ENCODE data around the gene CHST2.

The CHST2 gene

DNA sequence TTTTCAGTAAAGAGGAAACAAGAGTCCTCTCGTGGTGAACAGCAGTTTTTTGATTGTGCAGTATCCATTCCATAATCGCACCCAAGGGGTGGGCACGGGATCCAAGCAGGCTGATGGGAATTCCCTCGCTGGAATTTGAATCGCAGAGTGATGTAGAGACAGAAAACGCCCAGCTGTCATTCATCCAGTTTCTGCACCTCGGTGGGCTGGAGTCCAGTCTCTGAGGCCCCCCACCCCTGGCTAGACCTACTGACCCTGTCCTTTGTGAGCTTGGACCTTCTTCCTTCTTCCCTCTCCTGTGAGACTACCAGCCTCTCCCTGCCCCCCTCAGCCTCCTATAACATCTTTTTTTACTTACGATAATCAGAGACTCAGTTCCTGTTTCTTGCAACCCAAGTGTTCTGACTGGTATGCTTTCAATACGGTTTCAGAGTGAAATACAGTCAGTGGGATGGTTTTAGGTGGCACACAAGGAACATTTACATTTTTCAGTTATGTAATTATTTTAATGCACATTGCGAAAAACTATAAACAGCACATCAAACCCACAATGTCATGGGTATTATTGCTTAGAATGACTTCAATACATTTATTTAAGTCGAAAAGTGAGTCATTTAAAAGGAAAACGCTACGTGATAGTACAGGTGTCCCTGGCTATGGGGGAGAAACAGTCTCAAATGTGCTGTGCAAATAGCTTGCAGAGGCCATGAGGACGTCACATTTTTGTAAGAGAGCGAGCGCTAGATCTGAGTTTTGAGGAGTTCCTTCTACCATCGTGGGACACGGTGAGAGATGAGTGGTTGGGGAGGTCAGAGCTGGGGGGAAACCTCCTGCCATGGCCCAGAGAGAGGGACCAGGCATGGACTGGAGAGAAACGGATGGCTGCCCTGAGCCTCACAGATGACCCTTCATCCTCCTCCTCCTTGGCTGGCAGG, 37.5 kb upstream of the CHST2 start:
- Histone ChIP-seq H3K27me3 (ENCODE audit: control insufficient read depth, low read length) (no peaks in the 10 kb centered on the region), H3K4me3 (ENCODE audit: low read length) (peak overlapping the region; percentile 26), H3F3A (ENCODE audit: control insufficient read depth, insufficient read depth) (no peaks in the 10 kb centered on the region), H3K27ac (ENCODE audit: low read depth, low read length) (0 out of 2 replicates have a peak overlapping the region, but pooled peaks have one; percentile 11), H3K4me2 (ENCODE audit: low read length) (peak overlapping the region; percentile 45), H3K9me3 (ENCODE audit: control insufficient read depth, insufficient read depth, low read length) (no peaks in the 10 kb centered on the region), H3K36me3 (ENCODE audit: control insufficient read depth, low read length) (no peaks in the 10 kb centered on the region), H3K9me2 (replicated peaks; ENCODE audit: control insufficient read depth, low read length) (no peaks in the 10 kb centered on the region), H3K79me2 (ENCODE audit: control insufficient read depth, low read length) (no peaks in the 10 kb centered on the region), H3K4me1 (ENCODE audit: control insufficient read depth, low read length) (peaks cover 33% of the 10 kb centered on the region), H4K20me1 (ENCODE audit: control insufficient read depth, insufficient read depth, low read depth, low read length) (no peaks in the 10 kb centered on the region)
- TF ChIP-seq, protein P1, sequence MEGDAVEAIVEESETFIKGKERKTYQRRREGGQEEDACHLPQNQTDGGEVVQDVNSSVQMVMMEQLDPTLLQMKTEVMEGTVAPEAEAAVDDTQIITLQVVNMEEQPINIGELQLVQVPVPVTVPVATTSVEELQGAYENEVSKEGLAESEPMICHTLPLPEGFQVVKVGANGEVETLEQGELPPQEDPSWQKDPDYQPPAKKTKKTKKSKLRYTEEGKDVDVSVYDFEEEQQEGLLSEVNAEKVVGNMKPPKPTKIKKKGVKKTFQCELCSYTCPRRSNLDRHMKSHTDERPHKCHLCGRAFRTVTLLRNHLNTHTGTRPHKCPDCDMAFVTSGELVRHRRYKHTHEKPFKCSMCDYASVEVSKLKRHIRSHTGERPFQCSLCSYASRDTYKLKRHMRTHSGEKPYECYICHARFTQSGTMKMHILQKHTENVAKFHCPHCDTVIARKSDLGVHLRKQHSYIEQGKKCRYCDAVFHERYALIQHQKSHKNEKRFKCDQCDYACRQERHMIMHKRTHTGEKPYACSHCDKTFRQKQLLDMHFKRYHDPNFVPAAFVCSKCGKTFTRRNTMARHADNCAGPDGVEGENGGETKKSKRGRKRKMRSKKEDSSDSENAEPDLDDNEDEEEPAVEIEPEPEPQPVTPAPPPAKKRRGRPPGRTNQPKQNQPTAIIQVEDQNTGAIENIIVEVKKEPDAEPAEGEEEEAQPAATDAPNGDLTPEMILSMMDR (IDR thresholded peaks at IDR 0.05; ENCODE audit: low read depth, low read length, poor library complexity, severe bottlenecking): no peak
- no peak for TF ChIP-seq EZH2phosphoT487 (IDR thresholded peaks at IDR 0.05; ENCODE audit: borderline replicate concordance, low read length)

DNA sequence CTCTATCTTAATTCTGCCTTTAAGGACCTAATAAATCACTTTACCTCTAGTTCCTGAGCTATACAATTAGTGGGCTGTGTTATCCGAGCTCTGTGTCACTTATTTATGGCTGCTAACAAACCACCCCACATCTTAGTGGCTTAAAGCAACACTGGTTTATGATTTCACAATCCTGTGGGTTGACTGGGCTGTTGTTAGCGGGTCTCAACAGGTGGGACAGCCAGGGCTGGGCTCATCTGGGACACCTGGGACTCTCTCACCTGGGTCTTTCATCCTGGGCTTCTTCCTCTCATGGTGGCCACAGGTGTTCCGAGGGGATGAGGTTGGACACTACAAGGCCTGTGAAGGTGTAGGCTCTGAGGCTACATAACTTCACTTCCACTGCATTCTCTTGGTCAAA, 35.8 kb upstream of the CHST2 start:
- Histone ChIP-seq H3K9me3 (ENCODE audit: control insufficient read depth, insufficient read depth, low read length) (no peaks in the 10 kb centered on the region), H3K4me2 (ENCODE audit: low read length) (no peak overlapping the region), H3K4me3 (ENCODE audit: low read length) (no peak overlapping the region), H3K27me3 (ENCODE audit: control insufficient read depth, low read length) (no peaks in the 10 kb centered on the region), H3K9me2 (replicated peaks; ENCODE audit: control insufficient read depth, low read length) (no peaks in the 10 kb centered on the region), H3K4me1 (ENCODE audit: control insufficient read depth, low read length) (peaks cover 33% of the 10 kb centered on the region), H3K79me2 (ENCODE audit: control insufficient read depth, low read length) (no peaks in the 10 kb centered on the region), H3K36me3 (ENCODE audit: control insufficient read depth, low read length) (no peaks in the 10 kb centered on the region), H3K27ac (ENCODE audit: low read depth, low read length) (no peak overlapping the region), H4K20me1 (ENCODE audit: control insufficient read depth, insufficient read depth, low read depth, low read length) (no peaks in the 10 kb centered on the region), H3F3A (ENCODE audit: control insufficient read depth, insufficient read depth) (no peaks in the 10 kb centered on the region)
- TF ChIP-seq EZH2phosphoT487 (IDR thresholded peaks at IDR 0.05; ENCODE audit: borderline replicate concordance, low read length): no peak
- TF ChIP-seq, protein P1 (IDR thresholded peaks at IDR 0.05; ENCODE audit: low read depth, low read length, poor library complexity, severe bottlenecking): no peak

DNA sequence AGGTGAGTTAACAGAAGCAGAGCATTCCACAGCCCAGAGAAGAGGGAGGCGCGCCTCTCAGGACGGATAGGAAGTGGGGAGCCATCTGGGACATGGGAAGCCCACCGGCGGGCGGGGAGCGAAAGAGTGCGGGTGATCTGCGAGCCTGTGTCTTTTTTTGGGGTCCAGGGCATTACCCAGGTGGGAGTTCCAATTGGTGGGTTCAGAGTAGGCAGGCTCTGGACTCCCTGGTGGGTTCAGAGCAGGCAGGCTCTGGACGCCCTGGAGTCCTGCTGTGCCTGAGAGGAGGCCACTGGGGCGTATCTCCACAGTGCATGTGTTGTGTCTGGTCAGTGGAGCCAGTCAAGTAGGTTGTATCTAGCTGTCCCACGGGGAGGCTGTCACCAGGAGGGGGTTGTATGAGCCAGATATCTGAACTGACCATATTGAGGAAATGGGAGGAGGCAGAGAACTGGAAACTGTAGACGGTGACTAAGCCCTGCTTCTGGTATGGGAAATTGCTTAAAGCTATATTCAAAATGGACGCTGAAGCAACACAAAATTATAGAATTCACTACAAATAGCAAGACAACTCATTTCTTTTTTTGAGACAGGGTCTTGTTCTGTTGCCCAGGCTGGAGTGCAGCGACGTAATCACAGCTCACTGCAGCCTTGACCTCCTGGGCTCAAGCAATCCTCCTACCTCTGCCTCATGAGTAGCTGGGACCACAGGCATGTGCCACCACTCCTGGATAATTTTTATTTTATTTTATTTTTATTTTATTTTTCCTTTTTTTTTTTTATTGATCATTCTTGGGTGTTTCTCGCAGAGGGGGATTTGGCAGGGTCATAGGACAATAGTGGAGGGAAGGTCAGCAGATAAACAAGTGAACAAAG, 34.5 kb upstream of the CHST2 start:
- Histone ChIP-seq H3K27ac (ENCODE audit: low read depth, low read length) (no peak overlapping the region), H3F3A (ENCODE audit: control insufficient read depth, insufficient read depth) (no peaks in the 10 kb centered on the region), H3K4me2 (ENCODE audit: low read length) (no peak overlapping the region), H3K36me3 (ENCODE audit: control insufficient read depth, low read length) (no peaks in the 10 kb centered on the region), H3K9me2 (replicated peaks; ENCODE audit: control insufficient read depth, low read length) (no peaks in the 10 kb centered on the region), H3K27me3 (ENCODE audit: control insufficient read depth, low read length) (no peaks in the 10 kb centered on the region), H3K79me2 (ENCODE audit: control insufficient read depth, low read length) (no peaks in the 10 kb centered on the region), H3K4me1 (ENCODE audit: control insufficient read depth, low read length) (peaks cover 33% of the 10 kb centered on the region), H4K20me1 (ENCODE audit: control insufficient read depth, insufficient read depth, low read depth, low read length) (no peaks in the 10 kb centered on the region), H3K9me3 (ENCODE audit: control insufficient read depth, insufficient read depth, low read length) (no peaks in the 10 kb centered on the region), H3K4me3 (ENCODE audit: low read length) (no peak overlapping the region)
- no peak for TF ChIP-seq EZH2phosphoT487 (IDR thresholded peaks at IDR 0.05; ENCODE audit: borderline replicate concordance, low read length)
- TF ChIP-seq, protein P1 (IDR thresholded peaks at IDR 0.05; ENCODE audit: low read depth, low read length, poor library complexity, severe bottlenecking): no peak
